ENCODE data around the gene VSTM2L.

GRCh38 chr20:37885593-37886503 is 17.1 kb upstream of the VSTM2L start:
- TF ChIP-seq CTCF (conservative IDR thresholded peaks at IDR 0.05; ENCODE audit: low read length) (no peak), EZH2phosphoT487 (IDR thresholded peaks at IDR 0.05; ENCODE audit: borderline replicate concordance, low read depth, low read length) (no peak)

Measured in OCI-LY7 (cell line).